Stimulated activated CD4-positive, alpha-beta T cell treated with anti-CD3 and anti-CD28 coated beads, Interleukin-1b, Interleukin-23, amount 100 ng/mL, for 4 hours (primary cell): ENCODE data around the gene PRPF19.

Experiments used
- DNase-seq, 2 donors: peaks; one replicate each; pipeline ENCODE4 v3.0.0-alpha.2; 2020; ENCODE audit warnings: low read depth in 2 of 2

PRPF19 gene

DNA sequence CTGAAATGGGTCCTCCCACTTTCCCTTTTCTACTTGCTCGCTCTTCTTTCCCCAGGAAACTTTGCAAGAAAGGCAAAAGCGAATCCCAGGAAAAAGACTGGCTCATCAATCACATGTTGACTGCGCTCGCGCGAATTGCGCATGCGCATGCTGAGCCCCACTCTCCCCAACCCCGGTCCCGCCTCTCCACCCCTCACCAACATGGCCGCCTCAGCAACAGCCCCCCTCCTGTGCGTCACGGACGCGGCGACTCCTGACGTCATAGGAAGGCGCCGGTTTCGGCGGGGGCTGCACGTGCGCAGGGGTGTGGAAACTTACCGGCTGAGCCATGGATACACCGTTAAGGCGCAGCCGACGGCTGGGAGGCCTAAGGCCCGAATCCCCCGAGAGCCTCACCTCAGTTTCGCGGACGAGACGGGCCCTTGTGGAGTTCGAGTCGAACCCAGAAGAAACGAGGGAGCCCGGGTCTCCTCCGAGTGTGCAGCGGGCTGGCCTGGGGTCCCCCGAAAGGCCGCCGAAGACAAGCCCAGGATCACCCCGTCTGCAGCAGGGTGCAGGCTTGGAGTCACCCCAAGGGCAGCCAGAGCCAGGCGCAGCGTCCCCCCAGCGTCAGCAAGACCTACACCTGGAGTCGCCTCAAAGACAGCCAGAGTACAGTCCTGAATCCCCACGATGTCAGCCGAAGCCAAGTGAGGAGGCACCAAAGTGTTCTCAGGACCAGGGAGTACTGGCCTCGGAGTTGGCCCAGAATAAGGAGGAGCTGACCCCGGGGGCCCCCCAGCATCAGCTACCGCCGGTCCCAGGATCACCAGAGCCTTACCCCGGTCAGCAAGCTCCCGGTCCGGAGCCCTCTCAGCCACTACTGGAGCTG lies 64.4 kb downstream of the PRPF19 start, which contains the start of gene CCDC86:
Gene CCDC86 (plus strand): TSS at position 317 of the 871 bp plus-strand sequence. CDS start 12 bp downstream, at position 329.
- peak; percentile 98 to 99 for DNase-seq
